ENCODE data around the gene VDAC1.

- TF ChIP-seq CTCF (IDR thresholded peaks at IDR 0.05) (no peak), POLR2AphosphoS5 (IDR thresholded peaks at IDR 0.05) (no peak), POLR2A (IDR thresholded peaks at IDR 0.05; ENCODE audit: low read depth) (no peak), EP300 (IDR thresholded peaks at IDR 0.05) (no peak)
These were observed 3.9 kb downstream of the VDAC1 start for GRCh38 chr5:134000696-134001453.
